Activated CD8-positive, alpha-beta T cell treated with anti-CD3 and anti-CD28 coated beads for 36 hours (primary cell): ENCODE measurements around the gene AIFM2. TPM values are rescaled to one million over a fixed set of nuclear protein-coding genes. Genes with fewer than 3 reads are reported as not detected.

Experiments used
- ATAC-seq: fragments of 200-7000 bp; cut with Tn5 transposase; one replicate; pipeline ENCODE4 v1.10.0; 2021; ENCODE audit warnings: mild to moderate bottlenecking, moderate library complexity
- CTCF ChIA-PET: fragments of 350-600 bp; sonication (Branson Sonifier 250); formaldehyde crosslinking; loops from one replicate; lab custom pipeline; 2021; ENCODE audit warnings: antibody characterized with exemption; lab: Charles Lee
- POLR2A ChIA-PET: fragments of 350-600 bp; sonication (Branson Sonifier 250); formaldehyde crosslinking; loops from one replicate; lab custom pipeline; 2021; ENCODE audit warnings: antibody characterized with exemption; lab: Charles Lee
- DNase-seq: peaks from one replicate; pipeline ENCODE4 v3.0.0-alpha.2; 2020
- H3K27ac Mint-ChIP-seq: one replicate; pipeline ENCODE4 v1.8.0; 2021; ENCODE audit warnings: mild to moderate bottlenecking, mixed read lengths
- H3K27me3 Mint-ChIP-seq: one replicate; pipeline ENCODE4 v1.8.0; 2021; ENCODE audit warnings: mixed read lengths
- H3K36me3 Mint-ChIP-seq: one replicate; pipeline ENCODE4 v1.8.0; 2021; ENCODE audit warnings: low read depth, mixed read lengths
- H3K4me1 Mint-ChIP-seq: one replicate; pipeline ENCODE4 v1.8.0; 2021; ENCODE audit warnings: low read depth, mixed read lengths
- H3K4me3 Mint-ChIP-seq: one replicate; pipeline ENCODE4 v1.8.0; 2021; ENCODE audit warnings: mild to moderate bottlenecking, moderate library complexity, mixed read lengths
- H3K9me3 Mint-ChIP-seq: one replicate; pipeline ENCODE4 v1.8.0; 2021; ENCODE audit warnings: mixed read lengths
- intact Hi-C: fragments of 100-400 bp; cut with micrococcal nuclease; formaldehyde crosslinking; loops from one replicate; pipeline ENCODE4 v1.10.0; 2022
- total RNA-seq, 2 experiments: library from RNA; stranded (reverse); gene quantifications; one replicate each; pipeline ENCODE4 v1.2.3, GENCODE V29; 2021
- TF ChIP-seq, protein P1 (sequence below): fragments of 200-600 bp; IDR thresholded peaks from one replicate; pipeline ENCODE4 v1.8.0; 2022; ENCODE audit warnings: antibody characterized with exemption, mild to moderate bottlenecking

The AIFM2 gene
- total RNA-seq, 2 experiments from 2014 or later: 6.3 to 8.2 TPM

DNA sequence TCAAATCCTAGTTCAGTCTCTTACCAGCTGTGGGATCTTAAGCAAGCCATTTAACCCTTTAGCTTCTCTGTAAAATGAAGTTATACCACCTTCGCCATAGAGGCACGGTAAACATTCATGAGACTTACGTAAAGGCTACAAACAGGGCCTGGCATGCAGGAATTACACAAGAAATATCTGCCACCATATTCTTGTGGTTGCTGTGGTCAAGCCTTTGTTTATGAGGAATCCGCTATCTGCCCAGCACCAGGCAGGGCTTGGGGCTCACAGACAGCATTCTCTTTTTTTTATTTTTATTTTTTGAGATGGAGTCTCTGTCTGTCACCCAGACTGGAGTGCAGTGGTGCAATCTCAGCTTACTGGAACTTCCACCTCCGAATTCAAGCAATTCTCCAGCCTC is 9.9 kb downstream of the AIFM2 start:
- CTCF ChIA-PET: interaction anchor here (0.8 to 1.1 kb wide), 3 partner anchors 19 to 29 kb away, joined by 3 read pairs; partner anchors contain the start of gene TYSND1
- no peak overlapping the region for H3K27ac Mint-ChIP-seq
- H3K36me3 Mint-ChIP-seq: no peaks in the 10 kb centered on the region
- DNase-seq (no peak), ATAC-seq (no peak)
- intact Hi-C loops: no loop called here
- no peaks in the 10 kb centered on the region for H3K9me3 Mint-ChIP-seq
- H3K27me3 Mint-ChIP-seq: no peaks in the 10 kb centered on the region
- POLR2A ChIA-PET: interaction anchor here (1.1 to 1.3 kb wide), 2 partner anchors 10 to 33 kb away, joined by 3 to 4 read pairs; no protein-coding TSS in a partner anchor
- TF ChIP-seq, protein P1, sequence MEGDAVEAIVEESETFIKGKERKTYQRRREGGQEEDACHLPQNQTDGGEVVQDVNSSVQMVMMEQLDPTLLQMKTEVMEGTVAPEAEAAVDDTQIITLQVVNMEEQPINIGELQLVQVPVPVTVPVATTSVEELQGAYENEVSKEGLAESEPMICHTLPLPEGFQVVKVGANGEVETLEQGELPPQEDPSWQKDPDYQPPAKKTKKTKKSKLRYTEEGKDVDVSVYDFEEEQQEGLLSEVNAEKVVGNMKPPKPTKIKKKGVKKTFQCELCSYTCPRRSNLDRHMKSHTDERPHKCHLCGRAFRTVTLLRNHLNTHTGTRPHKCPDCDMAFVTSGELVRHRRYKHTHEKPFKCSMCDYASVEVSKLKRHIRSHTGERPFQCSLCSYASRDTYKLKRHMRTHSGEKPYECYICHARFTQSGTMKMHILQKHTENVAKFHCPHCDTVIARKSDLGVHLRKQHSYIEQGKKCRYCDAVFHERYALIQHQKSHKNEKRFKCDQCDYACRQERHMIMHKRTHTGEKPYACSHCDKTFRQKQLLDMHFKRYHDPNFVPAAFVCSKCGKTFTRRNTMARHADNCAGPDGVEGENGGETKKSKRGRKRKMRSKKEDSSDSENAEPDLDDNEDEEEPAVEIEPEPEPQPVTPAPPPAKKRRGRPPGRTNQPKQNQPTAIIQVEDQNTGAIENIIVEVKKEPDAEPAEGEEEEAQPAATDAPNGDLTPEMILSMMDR: no peak
- no peak overlapping the region for H3K4me3 Mint-ChIP-seq
- no peaks in the 10 kb centered on the region for H3K4me1 Mint-ChIP-seq

DNA sequence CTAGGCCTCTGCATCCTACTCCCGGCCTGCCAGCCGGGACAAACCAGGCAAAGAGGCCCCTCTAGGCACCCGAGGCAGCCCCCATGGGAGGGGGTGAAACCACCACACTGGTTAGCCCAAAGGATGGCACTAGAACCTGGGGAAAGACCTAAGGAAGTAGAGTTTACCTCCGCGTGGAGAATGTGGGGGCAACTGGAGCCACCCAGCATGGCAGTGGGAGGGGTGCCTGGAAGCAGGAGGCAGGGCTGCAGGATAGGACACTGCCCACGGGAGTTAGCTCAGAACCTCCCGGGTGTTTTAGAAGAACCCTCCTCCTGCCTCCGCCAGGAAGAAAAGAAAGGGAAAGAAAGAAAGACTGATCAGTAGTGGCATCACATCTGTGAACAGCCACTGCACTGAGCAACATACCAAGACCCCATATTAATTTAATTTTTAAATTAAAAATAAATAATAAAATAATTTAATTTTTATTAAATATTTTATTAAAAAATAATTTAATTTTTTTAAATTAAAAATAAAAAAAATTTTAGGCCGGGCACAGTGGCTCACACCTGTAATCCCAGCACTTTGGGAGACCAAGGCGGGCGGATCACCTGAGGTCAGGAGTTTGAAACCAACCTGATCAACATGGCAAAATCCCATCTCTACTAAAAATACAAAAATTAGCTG is 11.2 kb downstream of the AIFM2 start:
- ATAC-seq (no peak), DNase-seq (no peak)
- intact Hi-C loops: no loop called here
- TF ChIP-seq, protein P1: no peak
- Mint-ChIP-seq H3K4me1 (peaks cover 4% of the 10 kb centered on the region), H3K27ac (no peak overlapping the region), H3K9me3 (no peaks in the 10 kb centered on the region), H3K36me3 (no peaks in the 10 kb centered on the region), H3K4me3 (no peak overlapping the region), H3K27me3 (no peaks in the 10 kb centered on the region)
- ChIA-PET CTCF (no interaction called here), POLR2A (interaction anchor here (1.1 to 1.3 kb wide), 2 partner anchors 8 to 34 kb away, joined by 3 to 4 read pairs; no protein-coding TSS in a partner anchor)

DNA sequence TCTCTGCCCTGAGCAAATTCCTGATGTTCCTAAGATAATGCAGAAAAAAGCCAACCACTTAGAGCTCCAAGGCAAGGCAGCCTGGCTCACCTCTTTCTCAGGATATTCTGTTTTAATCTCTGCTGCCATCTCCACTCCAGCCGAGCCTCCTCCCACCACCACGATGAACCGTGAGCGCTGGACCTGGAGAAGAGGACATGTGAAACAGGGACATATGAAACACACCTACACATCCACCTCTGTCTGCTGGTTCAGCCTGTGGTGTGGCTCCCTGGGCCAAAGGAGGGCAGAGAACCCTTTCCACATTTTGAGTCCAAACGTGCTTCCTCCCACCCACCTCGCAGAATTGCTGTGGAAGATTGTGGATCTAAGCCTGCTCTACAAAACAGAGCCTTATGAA is 12.2 kb downstream of the AIFM2 start:
- no peak for DNase-seq
- Mint-ChIP-seq H3K36me3 (no peaks in the 10 kb centered on the region), H3K9me3 (no peaks in the 10 kb centered on the region), H3K27ac (no peak overlapping the region), H3K4me3 (no peak overlapping the region), H3K27me3 (no peaks in the 10 kb centered on the region), H3K4me1 (peaks cover 11% of the 10 kb centered on the region)
- ATAC-seq: no peak
- ChIA-PET CTCF (interaction anchor here (0.6 kb wide), 1 partner anchor 162 kb away, joined by 3 read pairs; no protein-coding TSS in a partner anchor), POLR2A (interaction anchor here (1.3 kb wide), 1 partner anchor 26 kb away, joined by 5 read pairs; the partner anchor contains the start of gene TYSND1)
- intact Hi-C loops: no loop called here
- TF ChIP-seq, protein P1: no peak

DNA sequence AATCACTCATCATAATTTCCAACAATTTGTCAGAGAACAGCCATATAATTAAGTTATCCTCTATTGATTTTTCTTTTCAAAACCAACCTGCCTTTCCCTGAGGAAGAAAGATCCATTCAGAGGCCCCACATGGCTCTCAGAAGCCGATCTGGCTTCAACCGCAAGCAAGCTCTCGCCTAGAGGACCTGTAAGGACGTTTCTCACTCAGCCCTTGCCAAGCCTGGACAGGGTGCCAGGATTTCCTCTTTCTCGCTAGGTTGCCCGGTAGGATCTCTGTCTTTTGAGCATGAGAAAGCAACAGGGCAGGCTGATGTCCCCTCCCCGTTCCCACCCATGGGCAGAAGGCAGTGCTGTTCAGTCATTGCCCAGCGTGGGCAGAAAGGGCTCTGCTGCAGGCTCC is 13.0 kb downstream of the AIFM2 start:
- Mint-ChIP-seq H3K27ac (no peak overlapping the region), H3K4me1 (peaks cover 11% of the 10 kb centered on the region), H3K36me3 (no peaks in the 10 kb centered on the region), H3K27me3 (no peaks in the 10 kb centered on the region), H3K4me3 (no peak overlapping the region), H3K9me3 (no peaks in the 10 kb centered on the region)
- ATAC-seq (no peak), DNase-seq (no peak)
- intact Hi-C loops: no loop called here
- CTCF ChIA-PET: interaction anchor here (0.6 to 5.5 kb wide), 3 partner anchors 26 to 244 kb away, joined by 3 to 62 read pairs (median 26); partner anchors contain the start of gene TYSND1
- TF ChIP-seq, protein P1: no peak
- POLR2A ChIA-PET: interaction anchor here (0.8 to 1.3 kb wide), 2 partner anchors 14 to 27 kb away, joined by 3 to 5 read pairs; partner anchors contain the start of gene TYSND1

DNA sequence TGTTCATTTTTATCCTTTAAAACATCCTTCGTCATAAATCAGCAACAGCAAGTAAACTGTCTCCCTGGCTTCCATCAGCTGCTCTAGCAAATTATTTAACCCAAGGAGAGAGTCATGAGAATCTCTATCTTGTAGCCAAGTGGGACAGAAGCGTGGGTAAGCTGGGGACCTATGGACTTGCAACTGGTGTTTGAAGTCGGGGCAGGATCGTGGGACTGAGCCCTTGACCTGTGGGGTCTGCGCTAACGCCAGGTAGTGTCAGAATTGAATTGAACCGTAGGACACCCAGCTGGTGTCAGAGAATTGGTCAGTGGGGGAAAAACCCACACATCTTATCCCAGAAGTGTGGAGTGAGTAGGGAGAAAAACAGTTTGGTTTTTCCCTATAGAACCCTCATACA is 13.4 kb downstream of the AIFM2 start:
- ChIA-PET CTCF (interaction anchor here (1.2 to 5.5 kb wide), 3 partner anchors 8 to 245 kb away, joined by 4 to 62 read pairs (median 26); partner anchors contain the start of gene TYSND1), POLR2A (interaction anchor here (0.8 kb wide), 1 partner anchor 14 kb away, joined by 3 read pairs; no protein-coding TSS in a partner anchor)
- no peaks in the 10 kb centered on the region for H3K36me3 Mint-ChIP-seq
- peaks cover 11% of the 10 kb centered on the region for H3K4me1 Mint-ChIP-seq
- TF ChIP-seq, protein P1: no peak
- H3K27me3 Mint-ChIP-seq: no peaks in the 10 kb centered on the region
- ATAC-seq (no peak), DNase-seq (no peak)
- intact Hi-C loops: no loop called here
- no peak overlapping the region for H3K4me3 Mint-ChIP-seq
- no peak overlapping the region for H3K27ac Mint-ChIP-seq
- H3K9me3 Mint-ChIP-seq: no peaks in the 10 kb centered on the region
